HPDE6-E6E7 (cell line): Measurements from ENCODE around the gene LDLRAD2.
"Not testable (repeated sequence)": the region's sequence is repeated elsewhere in the genome, so short reads cannot be mapped to it uniquely, and the experiment has no call there.

Experiments used
- DNase-seq: peaks from one replicate; pipeline ENCODE4 v3.0.0; 2011; ENCODE audit warnings: missing footprints; ENCODE audit errors: extremely low spot score

Gene LDLRAD2

GRCh38 chr1:21783679-21784603, 28.1 kb upstream of the LDLRAD2 start:
- DNase-seq = no peak

GRCh38 chr1:21785764-21786163, 26.3 kb upstream of the LDLRAD2 start:
- DNase-seq = not testable (repeated sequence)

DNA sequence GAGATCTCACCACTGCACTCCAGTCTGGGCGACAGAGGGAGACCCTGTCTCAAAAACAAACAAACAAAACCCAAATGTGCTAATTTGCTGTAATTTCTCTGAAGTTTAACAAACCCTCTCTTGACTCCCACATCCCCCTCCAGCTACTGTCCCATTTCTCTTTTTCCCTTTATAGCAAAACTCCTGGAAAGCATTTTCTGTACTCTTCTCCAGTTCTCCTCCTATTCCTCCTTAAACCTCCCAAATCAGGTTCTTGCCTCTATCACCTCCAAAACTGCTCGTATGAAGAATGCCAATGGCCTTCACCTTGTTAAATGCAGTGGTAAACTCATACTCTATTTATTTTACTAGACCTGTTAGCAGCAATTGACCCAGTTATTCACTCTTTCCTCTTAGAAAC, 25.4 kb upstream of the LDLRAD2 start:
- DNase-seq = no peak

DNA sequence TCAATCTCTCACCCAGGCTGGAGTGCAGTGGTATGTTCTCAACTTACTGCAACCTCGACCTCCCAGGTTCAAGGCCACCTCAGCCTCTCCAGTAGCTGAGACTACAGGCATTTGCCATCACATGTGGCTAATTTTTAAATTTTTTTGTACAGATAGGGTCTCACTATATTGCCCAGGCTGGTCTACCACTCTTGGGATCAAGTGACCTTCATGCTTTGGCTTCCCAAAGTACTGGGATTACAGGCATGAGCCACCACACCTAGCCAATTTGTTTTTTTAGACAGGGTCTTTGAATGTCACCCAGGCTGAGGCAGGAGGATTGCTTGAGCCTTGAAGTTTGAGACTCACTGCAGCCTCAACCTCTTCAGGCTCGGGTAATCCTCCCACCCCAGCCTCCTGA, 19.0 kb upstream of the LDLRAD2 start:
- no peak for DNase-seq

DNA sequence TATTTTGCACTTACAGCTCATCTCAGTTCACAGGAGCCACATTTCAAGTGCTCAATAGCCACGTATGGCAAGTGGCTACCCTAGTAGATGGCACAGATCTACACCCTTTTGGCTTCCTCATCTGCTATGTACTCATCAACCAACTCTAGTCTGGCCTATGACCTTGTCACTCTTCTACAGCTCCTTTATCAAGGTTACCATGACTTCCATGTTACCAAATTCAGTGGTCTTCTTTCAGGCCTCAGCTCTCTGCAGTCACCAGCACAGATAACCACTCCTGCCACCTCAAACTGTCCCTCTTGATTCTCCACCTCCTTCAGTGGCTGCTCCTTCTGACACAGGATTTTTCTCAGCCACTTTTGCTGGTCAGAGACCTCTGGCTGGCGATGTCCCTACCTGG, 17.4 kb upstream of the LDLRAD2 start:
- DNase-seq = no peak

DNA sequence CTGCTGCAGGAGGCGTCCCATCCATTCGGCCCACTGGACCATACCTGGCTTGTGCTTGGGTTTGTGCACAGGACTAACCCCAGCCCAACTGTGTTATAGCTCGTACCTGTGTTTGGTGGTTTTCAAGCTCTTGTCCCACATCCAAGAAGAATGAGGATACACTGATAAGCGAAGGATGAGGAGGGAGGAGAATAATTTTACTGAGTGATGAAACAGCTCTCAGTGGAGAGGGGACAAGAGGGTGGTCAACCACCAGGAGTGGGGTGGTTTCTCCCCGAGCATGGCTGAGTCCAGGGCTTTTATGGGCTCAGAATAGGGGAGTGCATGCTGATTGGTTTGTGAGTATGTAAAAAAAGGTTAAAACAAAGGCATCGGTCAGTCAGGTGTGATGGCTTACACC, 17.0 kb upstream of the LDLRAD2 start:
- DNase-seq = no peak

GRCh38 chr1:21799730-21800129, 12.3 kb upstream of the LDLRAD2 start:
- DNase-seq = no peak

DNA sequence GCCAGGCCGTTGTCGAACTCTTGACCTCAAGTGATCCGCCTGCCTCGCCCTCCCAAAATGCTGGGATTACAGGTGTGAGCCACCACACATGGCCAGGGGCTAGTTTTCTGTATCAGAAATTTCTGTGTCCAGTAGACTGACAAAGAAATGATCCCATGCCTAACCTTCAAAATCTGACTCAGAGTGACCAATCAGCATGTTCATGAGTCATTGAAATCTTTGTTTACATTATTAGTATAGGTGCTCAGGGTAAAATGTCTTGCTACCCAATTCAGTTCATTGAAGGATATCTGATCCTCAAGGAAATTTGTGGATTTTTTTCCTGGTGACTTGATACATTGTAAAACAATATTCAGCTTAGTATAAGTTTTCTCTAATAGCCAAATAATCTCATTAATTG, 11.0 kb upstream of the LDLRAD2 start:
- DNase-seq = peak; percentile 72

DNA sequence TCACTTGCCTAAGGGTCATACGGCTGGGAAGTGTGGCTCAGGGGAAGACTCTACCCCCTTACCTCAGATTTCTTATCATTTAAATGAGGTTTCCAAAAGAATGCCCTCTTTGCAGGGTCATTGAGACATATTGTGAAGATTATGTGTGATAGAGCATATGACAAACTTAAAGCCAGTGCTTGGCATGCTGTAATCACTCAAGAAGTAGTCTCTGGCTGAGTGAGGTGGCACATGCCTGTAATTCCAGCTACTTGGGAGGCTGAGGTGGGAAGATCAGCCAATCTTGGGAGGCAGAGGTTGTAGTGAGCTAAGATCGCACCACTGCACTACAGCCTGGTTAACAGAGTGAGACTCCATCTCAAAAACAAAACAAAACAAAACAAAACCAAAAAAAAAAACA, 7.5 kb upstream of the LDLRAD2 start:
- DNase-seq = no peak

DNA sequence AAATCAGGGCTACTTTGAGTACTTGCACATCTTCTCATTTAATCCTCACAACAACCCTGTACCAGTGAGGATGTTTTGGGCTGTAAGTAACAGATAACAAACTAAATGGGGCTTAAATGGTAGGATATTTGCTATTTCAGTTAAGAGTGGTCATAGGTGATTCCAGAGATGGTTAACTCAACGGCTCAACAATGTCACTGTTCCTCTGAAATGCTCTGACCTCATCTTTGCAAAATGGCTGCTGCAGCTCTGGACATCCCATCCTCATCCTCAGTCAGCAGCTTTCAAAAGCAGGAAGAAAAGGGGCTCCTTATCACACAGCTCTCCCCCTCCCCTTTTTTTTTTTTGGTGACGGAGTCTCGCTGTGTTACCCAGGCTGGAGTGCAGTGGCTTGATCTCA, 1.5 kb downstream of the LDLRAD2 start:
- no peak for DNase-seq

- no peak for DNase-seq
Observed at GRCh38 chr1:21814241-21814918, 2.3 kb downstream of the LDLRAD2 start.

DNA sequence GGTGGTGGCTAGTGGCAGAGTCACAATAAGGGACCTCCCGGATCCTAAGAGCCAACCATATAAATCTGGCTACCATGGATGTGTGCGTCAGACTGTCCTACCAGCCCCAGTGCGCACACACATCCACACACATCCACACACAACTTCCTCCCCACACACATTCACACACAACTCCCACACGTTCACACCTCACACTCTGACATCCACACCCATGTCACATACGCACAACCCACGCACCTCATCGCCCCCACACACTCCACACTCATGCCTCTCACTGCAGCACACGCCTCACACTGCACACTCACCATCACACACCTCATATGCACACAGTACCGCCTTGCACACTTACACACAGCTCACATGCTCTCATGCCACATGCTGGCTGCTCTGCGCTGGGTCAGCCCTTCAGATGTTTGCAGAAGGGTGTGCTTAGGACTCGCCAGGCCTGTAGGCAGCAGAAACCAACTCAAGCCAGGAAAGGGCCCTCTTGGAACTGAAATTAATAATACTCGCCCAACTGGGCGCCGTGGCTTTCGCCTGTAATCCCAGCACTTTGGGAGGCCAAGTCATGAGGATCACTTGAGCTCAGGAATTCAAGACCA, 3.0 kb downstream of the LDLRAD2 start:
- DNase-seq = no peak

DNA sequence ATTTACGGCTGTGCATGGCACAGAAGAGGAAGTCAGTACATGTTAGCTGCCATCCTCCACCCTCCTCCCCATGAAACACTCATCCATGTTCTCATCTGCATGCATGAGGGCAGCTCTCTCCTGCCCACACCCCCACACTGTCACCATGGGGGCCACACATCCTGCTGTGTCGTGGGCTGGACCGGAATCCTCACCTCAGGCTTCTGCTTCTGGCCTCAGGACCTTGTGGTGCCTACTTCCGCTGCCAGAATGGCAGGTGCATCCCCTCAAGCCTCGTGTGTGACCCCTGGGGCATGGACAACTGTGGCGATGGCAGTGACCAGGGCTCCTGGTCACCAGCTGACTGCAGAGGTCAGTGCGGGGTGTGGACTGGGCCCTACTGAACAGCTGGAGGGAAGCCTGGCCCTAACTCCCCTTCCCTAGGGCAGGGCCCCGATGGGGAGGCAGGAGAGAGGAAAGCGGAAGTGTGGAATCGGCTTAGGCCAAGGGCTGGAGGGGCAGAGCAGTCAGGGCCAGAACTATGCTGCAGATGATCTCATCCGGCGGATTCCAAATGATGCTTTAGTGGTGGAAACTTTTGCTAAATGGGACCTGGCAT, 3.8 kb downstream of the LDLRAD2 start:
- no peak for DNase-seq

DNA sequence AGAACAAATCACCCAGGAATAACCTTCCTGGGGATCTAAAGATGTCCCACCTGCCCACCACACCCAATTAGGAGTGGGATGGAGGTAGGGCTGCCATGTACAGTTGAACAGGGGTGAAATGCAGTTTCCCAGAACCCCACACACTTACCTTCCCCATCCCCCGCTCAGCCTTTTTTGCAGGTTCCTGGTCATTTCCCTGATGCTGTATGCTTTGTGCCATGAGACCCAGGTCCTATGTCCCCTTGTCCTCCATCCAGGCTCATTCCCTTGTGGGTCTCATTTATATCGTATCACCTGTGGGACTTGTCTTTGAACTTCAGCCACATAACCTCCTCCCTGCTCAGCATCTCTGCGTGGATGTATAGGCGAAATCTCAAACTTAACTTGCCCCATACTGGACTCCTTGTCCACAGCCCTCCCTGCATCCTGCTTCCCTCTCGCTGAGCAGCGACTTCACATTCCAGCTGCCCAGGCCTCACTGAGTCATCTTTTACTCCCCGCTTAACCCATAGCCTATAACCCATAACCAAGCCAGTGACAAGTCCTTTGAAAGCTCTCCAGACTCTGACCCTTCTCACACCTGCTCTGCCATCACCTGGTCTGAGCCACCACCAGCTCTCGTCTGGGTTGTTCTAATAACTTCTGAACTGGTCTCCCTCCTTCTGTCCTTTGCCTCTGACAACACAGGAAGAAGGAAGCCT, 4.7 kb downstream of the LDLRAD2 start:
- peak; percentile 60 for DNase-seq

DNA sequence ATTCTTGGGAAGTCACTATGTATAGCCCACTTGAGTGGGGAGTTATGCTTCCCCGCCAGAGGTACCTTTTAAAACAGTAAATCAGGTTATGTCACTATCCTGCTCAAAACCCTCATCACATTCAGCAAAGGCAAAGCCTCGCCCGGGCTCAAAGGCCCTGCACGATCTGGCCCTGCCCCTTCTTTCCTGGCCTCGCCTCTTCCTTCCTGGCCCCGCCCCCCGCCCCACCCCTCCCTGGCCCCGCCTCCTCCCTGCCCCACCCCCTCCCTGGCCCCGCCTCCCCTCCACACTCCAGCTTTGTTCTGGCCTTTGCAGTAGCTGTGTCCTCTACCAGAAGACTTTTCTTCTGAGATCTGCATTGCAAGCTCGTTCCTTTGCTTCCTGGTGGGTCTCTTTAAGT, 6.6 kb downstream of the LDLRAD2 start:
- peak; percentile 52 for DNase-seq

DNA sequence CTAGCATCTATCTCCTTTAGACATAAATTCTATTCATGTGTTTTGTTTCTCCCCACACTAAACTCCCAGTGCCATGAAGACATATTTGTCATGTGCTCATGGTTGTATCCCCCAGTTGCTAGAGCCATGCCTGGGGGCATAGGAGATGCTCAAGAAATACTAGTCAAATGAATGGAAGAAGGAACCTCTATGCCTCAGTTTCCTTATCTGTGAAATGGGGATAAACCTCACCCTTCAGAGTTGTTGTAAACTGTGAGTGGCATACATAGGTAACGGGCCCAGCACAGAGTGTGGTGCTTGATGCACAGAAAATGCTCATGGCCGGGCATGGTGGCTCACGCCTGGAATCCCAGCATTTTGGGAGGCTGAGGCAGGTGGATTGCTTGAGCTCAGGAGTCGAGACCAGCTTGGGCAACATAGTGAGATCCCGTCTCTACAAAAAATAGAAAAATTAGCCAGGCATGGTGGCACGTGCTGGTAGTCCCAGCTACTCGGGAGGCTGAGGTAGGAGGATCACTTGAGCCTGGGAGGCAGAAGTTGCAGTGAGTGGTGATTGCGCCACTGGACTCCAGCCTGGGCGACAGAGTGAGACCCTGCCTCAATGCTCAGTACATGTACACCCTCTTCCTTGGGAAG, 8.7 kb downstream of the LDLRAD2 start:
- no peak for DNase-seq

DNA sequence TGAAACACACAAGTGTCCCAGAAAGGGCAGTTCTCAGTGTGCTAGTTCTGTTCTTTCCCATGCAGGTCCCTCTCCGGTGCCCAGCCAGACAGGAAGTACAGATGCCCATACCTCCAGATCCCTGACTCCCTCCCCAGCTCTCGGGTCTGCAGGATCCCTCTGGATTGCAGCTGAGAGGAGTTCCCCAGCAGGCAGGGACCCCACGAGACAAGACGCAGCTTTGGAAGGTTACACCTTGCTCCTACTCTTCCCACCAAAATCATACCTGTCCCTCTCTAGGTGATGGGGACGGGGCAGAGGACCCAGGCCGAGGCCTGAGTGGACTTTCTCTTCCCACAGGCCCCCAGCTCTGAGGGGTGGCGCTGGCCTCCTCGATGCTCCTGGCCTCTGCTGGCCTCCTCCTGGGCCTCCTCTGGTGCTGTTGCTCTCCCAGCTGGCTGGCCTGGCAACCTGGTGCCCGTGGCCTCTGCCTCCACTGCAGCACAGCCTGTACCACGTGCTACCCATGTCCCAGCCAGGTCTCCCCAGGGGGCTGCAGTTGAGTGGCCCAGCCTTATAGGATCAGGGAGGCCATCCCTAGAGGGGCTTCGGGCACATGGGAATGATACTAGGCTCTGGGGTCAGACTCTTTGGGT, 9.4 kb downstream of the LDLRAD2 start:
- DNase-seq = no peak

DNA sequence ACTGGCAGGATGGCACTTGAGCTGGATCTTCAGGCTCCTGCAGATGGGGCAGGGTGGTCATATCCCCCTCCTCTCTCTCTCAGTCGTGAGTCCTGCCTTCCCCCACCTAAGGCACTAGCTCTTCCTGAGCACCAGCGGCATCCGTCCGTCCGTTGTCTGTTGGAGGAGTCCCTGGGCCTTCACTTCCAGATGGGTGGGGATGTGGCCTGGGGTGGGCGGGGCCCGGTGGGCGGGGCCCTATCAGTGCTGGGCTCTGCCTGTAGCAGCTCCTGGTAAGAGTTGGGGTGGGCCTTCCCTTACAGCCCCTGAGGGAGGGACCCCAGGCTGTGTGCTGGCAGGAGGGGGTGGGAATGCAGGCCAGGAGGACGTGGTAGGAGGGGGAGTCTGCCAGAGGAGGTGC, 10.3 kb downstream of the LDLRAD2 start:
- no peak for DNase-seq

DNA sequence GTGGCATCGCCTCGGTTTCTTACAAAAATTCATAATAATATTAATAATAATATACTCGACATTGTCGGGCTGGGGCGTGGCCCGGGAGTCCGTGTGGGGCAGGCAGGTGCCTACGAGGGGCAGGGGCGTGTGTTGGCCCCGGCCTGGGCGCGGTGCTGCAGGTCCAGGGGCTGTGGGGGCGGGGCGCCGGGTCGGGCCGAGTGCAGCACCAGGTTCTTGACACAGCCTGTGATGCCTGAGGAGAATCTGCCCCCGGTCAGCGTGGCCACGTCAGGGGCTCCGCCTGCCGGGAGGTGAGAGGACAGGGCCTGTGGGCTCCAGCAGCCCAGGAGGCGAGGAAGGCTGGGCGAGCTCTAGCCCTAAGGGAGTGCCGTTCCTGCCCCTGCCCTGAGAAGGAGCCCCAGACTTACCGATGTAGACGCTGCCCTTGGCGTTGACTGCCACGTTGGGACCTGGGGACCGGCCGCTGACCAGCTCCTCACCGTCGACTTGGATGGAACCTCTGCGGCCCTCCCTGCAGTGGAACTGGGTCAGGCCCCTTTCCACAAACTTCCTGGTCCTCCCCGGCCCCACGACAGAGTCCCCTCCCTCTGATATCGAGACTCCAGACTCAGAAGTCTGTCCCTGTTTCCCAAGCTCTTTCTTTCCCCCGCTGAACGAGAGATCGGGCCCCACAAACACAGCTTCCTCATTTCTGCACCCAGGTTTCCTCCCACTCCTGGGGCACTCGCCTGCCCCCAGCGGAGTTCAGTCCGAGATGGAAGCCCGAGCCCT, 11.3 kb downstream of the LDLRAD2 start:
- DNase-seq = no peak
